ENCODE data around the gene ARSB. TPM values are rescaled to one million over a fixed set of nuclear protein-coding genes. Genes with fewer than 3 reads are reported as not detected.

ARSB gene
- total RNA-seq, 1 experiment from 2014 or later = 8.4 TPM

- TF ChIP-seq EZH2 (IDR thresholded peaks at IDR 0.05; ENCODE audit: low read depth) = no peak
- TF ChIP-seq CTCF (conservative IDR thresholded peaks at IDR 0.05) = no peak
- H3K36me3 ChIP-seq (ENCODE audit: low read depth) = no peaks in the 10 kb centered on the region
- H2AFZ ChIP-seq = no peak overlapping the region
- DNase-seq = no peak
- no peaks in the 10 kb centered on the region for H3K79me2 ChIP-seq (ENCODE audit: low read depth)
- intact Hi-C loops (cut with micrococcal nuclease; ENCODE audit: unreplicated experiment) = no loop called here
- ChIA-PET CTCF (no interaction called here), POLR2A (ENCODE audit: unreplicated experiment) (no interaction called here)
- no peak overlapping the region for H3K4me3 ChIP-seq
- no peaks in the 10 kb centered on the region for H4K20me1 ChIP-seq (ENCODE audit: insufficient read depth)
- H3K4me2 ChIP-seq = no peak overlapping the region
- no peaks in the 10 kb centered on the region; the same call in 1 of the 2 replicates for H3K9me3 ChIP-seq (ENCODE audit: insufficient read depth, low read depth)
- no TSS peak for BruUV-seq (replicated peaks)
- no peaks in the 10 kb centered on the region for H3K27me3 ChIP-seq (ENCODE audit: insufficient read depth, low read depth)
- peaks cover 22% of the 10 kb centered on the region for H3K4me1 ChIP-seq (replicated peaks; ENCODE audit: insufficient read depth)
- no peaks in the 10 kb centered on the region for H3K9me2 ChIP-seq (ENCODE audit: insufficient read depth)
- H3K27ac ChIP-seq = no peak overlapping the region
- 0 out of 2 replicates have a peak, but pooled peaks cover 4% of the 10 kb centered on the region for H3F3A ChIP-seq (ENCODE audit: insufficient read depth, low read depth)
These were observed 224.7 kb downstream of the ARSB start for GRCh38 chr5:78760366-78760765.

- H3K4me1 ChIP-seq (replicated peaks; ENCODE audit: insufficient read depth) = peaks cover 31% of the 10 kb centered on the region
- H3K27me3 ChIP-seq (ENCODE audit: insufficient read depth, low read depth) = no peaks in the 10 kb centered on the region
- H3K9me3 ChIP-seq (ENCODE audit: insufficient read depth, low read depth) = no peaks in the 10 kb centered on the region; the same call in 1 of the 2 replicates
- peak in 1 of 2 experiments; percentile 39 for DNase-seq
- no peak overlapping the region for H3K4me3 ChIP-seq
- BruUV-seq (replicated peaks) = no TSS peak
- H3K36me3 ChIP-seq (ENCODE audit: low read depth) = no peaks in the 10 kb centered on the region
- no peak overlapping the region for H3K27ac ChIP-seq
- H4K20me1 ChIP-seq (ENCODE audit: insufficient read depth) = no peaks in the 10 kb centered on the region
- ChIA-PET POLR2A (ENCODE audit: unreplicated experiment) (no interaction called here), CTCF (interaction anchor here (0.6 kb wide), 1 partner anchor 150 kb away, joined by 5 read pairs; no protein-coding TSS in a partner anchor)
- intact Hi-C loops (cut with micrococcal nuclease; ENCODE audit: unreplicated experiment) = no loop called here
- no peaks in the 10 kb centered on the region for H3K9me2 ChIP-seq (ENCODE audit: insufficient read depth)
- H2AFZ ChIP-seq = no peak overlapping the region
- no peaks in the 10 kb centered on the region for H3K79me2 ChIP-seq (ENCODE audit: low read depth)
- H3K4me2 ChIP-seq = no peak overlapping the region
- peaks cover 11% of the 10 kb centered on the region; the same call in 1 of the 2 replicates for H3F3A ChIP-seq (ENCODE audit: insufficient read depth, low read depth)
- TF ChIP-seq CTCF (conservative IDR thresholded peaks at IDR 0.05) (no peak), EZH2 (IDR thresholded peaks at IDR 0.05; ENCODE audit: low read depth) (no peak)
These were observed 226.8 kb downstream of the ARSB start for GRCh38 chr5:78758169-78758839.

- intact Hi-C loops (cut with micrococcal nuclease; ENCODE audit: unreplicated experiment) = no loop called here
- DNase-seq = no peak
- no peaks in the 10 kb centered on the region for H3K36me3 ChIP-seq (ENCODE audit: low read depth)
- no peak overlapping the region for H3K4me2 ChIP-seq
- peaks cover 39% of the 10 kb centered on the region for H3K4me1 ChIP-seq (replicated peaks; ENCODE audit: insufficient read depth)
- no peak overlapping the region for H2AFZ ChIP-seq
- H3K27me3 ChIP-seq (ENCODE audit: insufficient read depth, low read depth) = no peaks in the 10 kb centered on the region
- TF ChIP-seq CTCF (conservative IDR thresholded peaks at IDR 0.05) = no peak
- TF ChIP-seq EZH2 (IDR thresholded peaks at IDR 0.05; ENCODE audit: low read depth) = no peak
- no peaks in the 10 kb centered on the region for H3K9me2 ChIP-seq (ENCODE audit: insufficient read depth)
- H3K79me2 ChIP-seq (ENCODE audit: low read depth) = no peaks in the 10 kb centered on the region
- ChIA-PET POLR2A (ENCODE audit: unreplicated experiment) (no interaction called here), CTCF (no interaction called here)
- H3F3A ChIP-seq (ENCODE audit: insufficient read depth, low read depth) = peaks cover 17% of the 10 kb centered on the region; the same call in 1 of the 2 replicates
- H3K4me3 ChIP-seq = no peak overlapping the region
- no peak overlapping the region for H3K27ac ChIP-seq
- no TSS peak for BruUV-seq (replicated peaks)
- H4K20me1 ChIP-seq (ENCODE audit: insufficient read depth) = no peaks in the 10 kb centered on the region
- H3K9me3 ChIP-seq (ENCODE audit: insufficient read depth, low read depth) = no peaks in the 10 kb centered on the region; the same call in 1 of the 2 replicates
These were observed 227.6 kb downstream of the ARSB start for GRCh38 chr5:78757269-78758053.

Measured in PC-9 (cell line).